ENCODE measurements around the gene F2. TPM values are rescaled to one million over a fixed set of nuclear protein-coding genes. Genes with fewer than 3 reads are reported as not detected.

Gene F2
- total RNA-seq, 1 experiment from 2014 or later: 0.47 TPM

GRCh38 chr11:46692450-46692849 lies 26.6 kb upstream of the F2 start:
- no peak overlapping the region for H3K4me2 ChIP-seq (ENCODE audit: low read length)
- H3K27me3 ChIP-seq (ENCODE audit: insufficient read depth, low read length): no peaks in the 10 kb centered on the region
- RAD21 ChIA-PET (ENCODE audit: low non-redundant PET in 1 of 2, low total read pairs in 2 of 2, uncharacterized antibody in 2 of 2, unreplicated experiment in 2 of 2): no interaction called here
- H3K36me3 ChIP-seq (ENCODE audit: control insufficient read depth in 1 of 2, insufficient read depth in 2 of 2, low read length in 2 of 2): peaks cover 0 to 6% of the 10 kb centered on the region in 2 experiments; a peak in 1 of 4 replicates
- ATAC-seq (no peak), DNase-seq (ENCODE audit: low read depth, low spot score) (no peak)
- CTCF ChIA-PET: no interaction called here
- no peaks in the 10 kb centered on the region for H3K79me2 ChIP-seq (ENCODE audit: insufficient read depth, low read length)
- POLR2A ChIA-PET: no interaction called here
- BruUV-seq (replicated peaks): no TSS peak
- no peaks in the 10 kb centered on the region for H3K4me1 ChIP-seq (ENCODE audit: control insufficient read depth in 1 of 2, insufficient read depth in 2 of 2, low read length in 2 of 2)
- TF ChIP-seq CBX3 (IDR thresholded peaks at IDR 0.05; ENCODE audit: low read depth) (no peak), JUND (IDR thresholded peaks at IDR 0.05) (no peak), EZH2phosphoT487 (IDR thresholded peaks at IDR 0.05; ENCODE audit: borderline replicate concordance) (no peak), SIN3A (IDR thresholded peaks at IDR 0.05; ENCODE audit: low read depth) (no peak), RAD21 (IDR thresholded peaks at IDR 0.05; ENCODE audit: low read depth) (no peak)
- H3K9me3 ChIP-seq (ENCODE audit: control insufficient read depth in 1 of 2, insufficient read depth in 1 of 2, low read depth in 1 of 2, low read length in 2 of 2): no peaks in the 10 kb centered on the region
- intact Hi-C loops (cut with micrococcal nuclease): no loop called here
- no peak overlapping the region for H3K4me3 ChIP-seq (replicated peaks in 1 of 2; ENCODE audit: low read depth in 1 of 2, low read length in 2 of 2)
- no peaks in the 10 kb centered on the region for H3K9me2 ChIP-seq (ENCODE audit: insufficient read depth)
- no peak overlapping the region for H3K9ac ChIP-seq (ENCODE audit: low read length)
- H4K20me1 ChIP-seq (ENCODE audit: insufficient read depth): no peaks in the 10 kb centered on the region
- H2AFZ ChIP-seq (ENCODE audit: low read depth, low read length, poor library complexity, severe bottlenecking): no peak overlapping the region
- no peak overlapping the region for H3K27ac ChIP-seq (ENCODE audit: low read depth, low read length)

- BruUV-seq (replicated peaks): no TSS peak
- Histone ChIP-seq H3K4me2 (ENCODE audit: low read length) (no peak overlapping the region), H3K4me3 (replicated peaks in 1 of 2; ENCODE audit: low read depth in 1 of 2, low read length in 2 of 2) (no peak overlapping the region), H2AFZ (ENCODE audit: low read depth, low read length, poor library complexity, severe bottlenecking) (no peak overlapping the region), H4K20me1 (ENCODE audit: insufficient read depth) (no peaks in the 10 kb centered on the region), H3K27ac (ENCODE audit: low read depth, low read length) (no peak overlapping the region), H3K4me1 (ENCODE audit: control insufficient read depth in 1 of 2, insufficient read depth in 2 of 2, low read length in 2 of 2) (peaks cover 0 to 1% of the 10 kb centered on the region in 2 experiments; a peak in 1 of 4 replicates), H3K36me3 (ENCODE audit: control insufficient read depth in 1 of 2, insufficient read depth in 2 of 2, low read length in 2 of 2) (peaks cover 0 to 6% of the 10 kb centered on the region in 2 experiments; a peak in 1 of 4 replicates), H3K27me3 (ENCODE audit: insufficient read depth, low read length) (no peaks in the 10 kb centered on the region), H3K9me2 (ENCODE audit: insufficient read depth) (no peaks in the 10 kb centered on the region), H3K9ac (ENCODE audit: low read length) (no peak overlapping the region), H3K79me2 (ENCODE audit: insufficient read depth, low read length) (0 out of 2 replicates have a peak, but pooled peaks cover 1% of the 10 kb centered on the region), H3K9me3 (ENCODE audit: control insufficient read depth in 1 of 2, insufficient read depth in 1 of 2, low read depth in 1 of 2, low read length in 2 of 2) (no peaks in the 10 kb centered on the region)
- POLR2A ChIA-PET: no interaction called here
- CTCF ChIA-PET: no interaction called here
- TF ChIP-seq ATF3 (IDR thresholded peaks at IDR 0.05): no peak
- TF ChIP-seq EZH2phosphoT487 (IDR thresholded peaks at IDR 0.05; ENCODE audit: borderline replicate concordance): no peak
- TF ChIP-seq SP1 (IDR thresholded peaks at IDR 0.05; ENCODE audit: low read depth): no peak
- no peak for TF ChIP-seq RAD21 (IDR thresholded peaks at IDR 0.05; ENCODE audit: low read depth)
- TF ChIP-seq JUND (IDR thresholded peaks at IDR 0.05): no peak
- TF ChIP-seq CBX3 (IDR thresholded peaks at IDR 0.05; ENCODE audit: low read depth): no peak
- no peak for TF ChIP-seq FOSL1 (IDR thresholded peaks at IDR 0.05; ENCODE audit: low read depth)
- no peak for TF ChIP-seq CTCF (IDR thresholded peaks at IDR 0.05 in 2 of 3, conservative IDR thresholded peaks at IDR 0.05 in 1 of 3; ENCODE audit: borderline replicate concordance in 1 of 3, insufficient read depth in 1 of 3, low read depth in 2 of 3, low read length in 2 of 3)
- TF ChIP-seq POLR2AphosphoS5 (IDR thresholded peaks at IDR 0.05; ENCODE audit: low read depth, low read length): no peak
- TF ChIP-seq SIN3A (IDR thresholded peaks at IDR 0.05; ENCODE audit: low read depth): no peak
- TF ChIP-seq POLR2A (IDR thresholded peaks at IDR 0.05; ENCODE audit: borderline replicate concordance, extremely low read depth, insufficient read depth, insufficient read length): no peak
- TF ChIP-seq EGR1 (IDR thresholded peaks at IDR 0.05; ENCODE audit: low read depth): no peak
- TF ChIP-seq EZH2 (IDR thresholded peaks at IDR 0.05): no peak
- no peak for TF ChIP-seq REST (IDR thresholded peaks at IDR 0.05; ENCODE audit: low read depth)
- no peak for TF ChIP-seq MAX (IDR thresholded peaks at IDR 0.05)
- TF ChIP-seq CEBPB (IDR thresholded peaks at IDR 0.05; ENCODE audit: low read depth): no peak
- RAD21 ChIA-PET (ENCODE audit: low non-redundant PET in 1 of 2, low total read pairs in 2 of 2, uncharacterized antibody in 2 of 2, unreplicated experiment in 2 of 2): interaction anchor here in 1 of 2 experiments (0.7 kb wide), 1 partner anchor 10 kb away, joined by 3 read pairs; no protein-coding TSS in a partner anchor
- DNase-seq (ENCODE audit: low read depth, low spot score): no peak
- intact Hi-C loops (cut with micrococcal nuclease): no loop called here
- ATAC-seq: no peak
These were observed 25.4 kb upstream of the F2 start for GRCh38 chr11:46693597-46694012.
